NCI-H345 treated with DMSO at 0.1 percent for 48 hours (cell line): ENCODE results near the gene SPRED2.

ENCODE experiments used
- DNase-seq: peaks from one replicate; lab custom pipeline; 2025; ENCODE audit not compliant: unreplicated experiment; lab: John Stamatoyannopoulos, UW

Gene SPRED2

DNA sequence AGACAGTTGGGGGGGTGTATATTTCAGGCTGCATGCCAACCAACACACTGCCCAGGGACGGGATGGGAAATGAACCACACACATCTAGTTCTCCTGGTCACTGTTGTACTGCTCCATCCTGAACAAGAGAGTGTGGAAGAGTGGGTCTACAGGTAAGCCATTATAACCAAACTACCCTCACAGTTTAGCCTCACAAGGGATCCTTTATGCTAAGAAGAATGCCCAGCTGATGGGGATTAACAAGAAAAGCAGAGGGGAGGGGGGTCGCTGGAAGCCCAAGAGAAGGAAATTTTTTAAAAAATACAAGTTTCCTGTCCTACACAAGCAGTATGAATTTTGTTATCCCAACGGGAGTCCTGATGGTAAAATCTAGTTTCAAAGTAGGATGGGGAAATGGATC is 16.1 kb downstream of the SPRED2 start:
- DNase-seq = no peak

DNA sequence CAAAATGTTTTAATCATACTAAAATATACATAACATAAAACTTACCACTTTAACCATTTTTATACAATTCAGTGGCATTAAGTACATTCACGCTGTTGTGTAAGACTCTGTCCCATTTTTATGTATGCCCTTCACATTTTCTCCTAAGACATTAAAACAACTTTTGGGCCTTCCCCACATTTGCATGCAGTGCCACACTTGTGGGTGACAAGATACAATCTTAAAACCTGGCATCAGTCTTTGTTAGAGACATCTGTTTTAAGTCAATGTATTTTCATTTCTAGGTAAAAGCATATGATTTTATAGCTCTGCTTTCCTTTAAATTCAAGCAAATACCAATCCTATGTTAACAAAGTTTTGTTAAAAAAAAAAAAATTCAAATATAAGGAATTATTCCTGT is 17.3 kb downstream of the SPRED2 start:
- DNase-seq = no peak

- no peak for DNase-seq
These were observed 18.8 kb downstream of the SPRED2 start for GRCh38 chr2:65413610-65414009.

GRCh38 chr2:65413106-65413505 is 19.3 kb downstream of the SPRED2 start:
- DNase-seq = no peak

GRCh38 chr2:65411056-65411795 is 21.2 kb downstream of the SPRED2 start:
- no peak for DNase-seq

GRCh38 chr2:65409045-65409444 is 23.4 kb downstream of the SPRED2 start:
- no peak for DNase-seq

GRCh38 chr2:65407240-65407639 is 25.2 kb downstream of the SPRED2 start:
- DNase-seq = no peak

GRCh38 chr2:65404988-65405697 is 27.3 kb downstream of the SPRED2 start:
- no peak for DNase-seq

DNA sequence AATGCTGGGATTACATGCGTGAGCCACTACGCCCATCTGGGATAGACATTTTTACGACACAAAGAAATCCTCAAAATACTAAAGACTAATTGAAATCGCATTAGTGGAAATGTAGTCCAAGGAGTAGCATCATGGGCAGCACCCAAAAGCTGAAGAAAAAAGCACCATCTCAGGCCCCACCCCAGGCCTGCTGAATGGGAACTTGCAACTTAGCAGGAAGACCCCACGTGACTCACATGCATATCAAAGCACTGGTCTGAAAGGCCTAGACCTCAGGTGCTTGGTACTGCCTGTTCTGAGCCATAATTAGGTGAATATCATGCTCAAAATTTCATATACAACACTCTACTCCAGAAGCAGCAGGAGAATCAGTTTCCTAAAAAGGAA is 28.9 kb downstream of the SPRED2 start:
- no peak for DNase-seq

DNA sequence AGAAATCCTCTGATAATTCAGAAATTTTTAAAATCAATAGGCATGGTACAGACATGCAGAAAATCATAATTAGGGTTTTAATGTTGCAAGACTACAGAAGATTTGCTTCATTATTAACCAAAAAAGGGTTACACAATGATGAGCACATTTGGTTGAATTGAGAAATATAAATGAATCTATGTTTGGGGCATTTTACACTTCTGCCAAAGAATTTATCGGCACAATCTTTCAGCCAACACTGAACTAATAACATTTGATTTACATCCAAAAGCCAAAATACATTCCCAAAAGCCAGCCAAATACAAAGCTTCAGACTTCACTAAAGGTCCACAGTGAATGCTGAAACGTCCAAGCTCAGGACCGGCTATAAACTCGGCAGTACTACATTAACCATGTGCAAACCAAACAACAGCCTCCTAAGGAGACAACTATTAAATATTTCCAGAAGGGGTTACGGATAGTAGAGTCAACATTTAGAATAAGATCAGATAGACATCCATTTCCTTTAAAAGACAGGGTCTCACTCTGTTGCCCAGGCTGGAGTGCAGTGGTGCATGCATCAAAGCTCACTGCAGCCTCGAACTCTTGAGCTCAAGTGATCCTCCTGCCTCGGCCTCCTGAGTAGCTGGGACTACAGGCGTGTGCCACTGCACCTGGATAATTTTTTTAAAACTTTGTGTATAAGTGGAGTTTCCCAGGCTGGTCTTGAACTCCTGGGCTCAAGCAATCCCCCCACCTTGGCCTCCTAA is 29.4 kb downstream of the SPRED2 start:
- DNase-seq = no peak

- DNase-seq = no peak
These were observed 30.1 kb downstream of the SPRED2 start for GRCh38 chr2:65402323-65402722.

DNA sequence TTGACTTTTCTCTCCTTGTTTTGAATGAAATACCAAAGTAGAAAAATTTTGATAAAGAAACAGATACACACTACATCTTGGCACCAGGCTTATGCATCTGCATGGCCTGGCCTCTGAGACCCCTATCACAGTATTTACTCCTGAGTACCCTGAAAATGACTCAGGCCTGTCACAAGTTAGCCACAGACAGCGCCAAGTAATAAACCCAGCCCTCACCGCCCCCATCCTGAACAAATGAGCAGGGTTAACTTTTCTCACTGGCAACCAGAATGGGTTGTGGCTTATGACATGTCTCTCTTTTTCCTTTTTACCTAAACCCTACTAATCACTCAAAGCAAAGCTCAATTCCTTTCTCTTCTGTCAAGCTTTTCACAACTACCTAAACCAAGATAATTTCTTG is 35.3 kb downstream of the SPRED2 start:
- DNase-seq = no peak

GRCh38 chr2:65396348-65397026 is 35.9 kb downstream of the SPRED2 start:
- no peak for DNase-seq

GRCh38 chr2:65395621-65396347 is 36.6 kb downstream of the SPRED2 start:
- no peak for DNase-seq

DNA sequence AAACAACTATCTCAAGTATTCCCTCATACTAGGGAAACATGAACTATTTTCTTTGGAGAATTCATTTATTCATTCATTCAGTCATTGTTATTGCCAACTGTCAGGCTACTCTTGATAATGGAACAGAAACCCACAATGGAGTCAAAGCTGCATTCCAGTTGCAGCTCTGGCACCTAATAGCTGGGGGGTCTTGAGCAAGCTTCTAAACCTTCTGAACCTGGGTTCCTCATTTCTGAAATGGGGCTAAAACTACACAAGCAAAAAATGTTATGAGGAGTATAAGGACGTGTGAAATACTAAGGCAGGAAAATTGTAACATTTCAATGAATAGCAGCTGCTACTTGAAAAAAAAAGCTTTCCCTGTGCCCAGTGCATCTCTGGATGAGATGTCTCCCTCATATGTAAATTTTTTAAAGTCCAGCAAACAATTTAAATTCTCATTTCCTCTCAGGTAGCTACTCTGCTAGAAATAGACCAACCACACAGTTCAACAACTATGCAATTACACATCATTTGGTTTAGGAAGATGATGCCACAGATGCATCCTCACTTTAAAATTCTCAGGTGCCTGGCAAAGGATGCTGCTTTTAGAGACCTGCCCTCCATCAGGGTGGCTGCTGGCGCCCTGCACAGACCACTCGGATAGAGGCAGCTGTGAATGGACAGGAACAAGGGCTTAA is 38.5 kb downstream of the SPRED2 start:
- no peak for DNase-seq

DNA sequence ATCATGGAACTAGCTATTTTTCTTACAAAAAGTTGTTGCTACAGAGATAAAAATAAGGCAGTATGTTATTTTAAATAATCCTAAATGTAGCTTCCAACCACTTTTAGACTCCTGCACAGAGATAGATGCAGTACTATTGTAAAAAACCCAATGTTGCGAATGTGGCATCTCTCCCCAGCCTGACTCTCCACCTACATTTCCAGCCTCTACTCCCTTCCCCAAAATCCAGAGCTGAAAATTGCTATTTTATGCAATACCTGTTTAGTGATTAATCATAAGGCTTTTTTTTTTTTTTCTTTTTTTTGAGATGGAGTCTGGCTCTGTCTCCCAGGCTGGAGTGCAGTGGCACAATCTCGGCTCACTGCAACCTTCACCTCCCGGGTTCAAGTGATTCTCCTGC is 39.4 kb downstream of the SPRED2 start:
- no peak for DNase-seq

DNA sequence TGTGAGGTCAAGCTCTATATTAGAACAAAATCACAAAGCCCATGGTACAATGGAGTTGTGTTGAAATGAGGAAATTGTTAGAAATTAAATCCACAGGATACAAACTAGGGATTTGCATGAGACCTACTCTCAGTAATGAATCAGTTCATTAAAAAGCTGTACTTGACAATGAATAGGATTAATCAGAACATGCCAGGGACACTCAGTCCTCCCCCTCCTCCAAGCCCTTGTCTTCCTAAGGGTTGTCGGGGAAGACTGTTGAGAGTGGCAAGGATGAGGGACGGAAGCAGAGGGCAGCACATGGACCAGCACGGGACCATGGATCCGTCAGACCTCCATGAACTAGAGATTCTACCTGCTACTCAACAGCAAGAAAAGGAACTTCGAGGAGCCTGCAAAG is 39.8 kb downstream of the SPRED2 start:
- no peak for DNase-seq

DNA sequence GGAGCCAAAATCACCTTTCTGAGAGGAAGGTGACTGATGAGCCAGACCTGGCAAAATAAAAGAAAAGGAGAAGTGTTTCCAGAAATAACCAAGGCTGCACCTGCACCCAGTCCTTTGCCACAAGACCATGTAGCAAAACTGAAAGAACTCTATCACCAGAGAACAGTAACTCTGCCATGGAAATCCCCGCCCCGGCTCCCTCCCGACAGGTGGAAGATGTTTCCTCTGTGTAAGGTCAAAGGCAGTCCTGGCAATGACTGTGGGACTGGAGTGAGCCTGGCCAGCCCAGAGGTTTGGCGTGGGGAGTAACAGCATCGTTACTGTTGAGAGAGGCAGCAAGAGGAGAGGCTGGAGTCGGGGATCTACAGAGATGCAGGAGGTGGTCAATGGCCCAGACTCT is 42.3 kb downstream of the SPRED2 start:
- no peak for DNase-seq

- DNase-seq = no peak
These were observed 42.9 kb downstream of the SPRED2 start for GRCh38 chr2:65389476-65389875.
